ENCODE results near the gene DYTN. TPM values are rescaled to one million over a fixed set of nuclear protein-coding genes. Genes with fewer than 3 reads are reported as not detected.

DYTN gene
- polyA plus RNA-seq, 1 donor from 2014 or later: not detected

GRCh38 chr2:206611736-206612135, 106.5 kb downstream of the DYTN start:
- H4K20me1 ChIP-seq (ENCODE audit: insufficient read depth): no peaks in the 10 kb centered on the region
- no peaks in the 10 kb centered on the region for H3K36me3 ChIP-seq (ENCODE audit: insufficient read depth, low read length)
- H3K79me2 ChIP-seq (replicated peaks; ENCODE audit: insufficient read depth, low read length): no peaks in the 10 kb centered on the region
- H3K9me3 ChIP-seq (ENCODE audit: low read length): no peaks in the 10 kb centered on the region
- H3F3A ChIP-seq (ENCODE audit: insufficient read depth, low read length, poor library complexity, severe bottlenecking): no peaks in the 10 kb centered on the region
- H3K4me2 ChIP-seq (ENCODE audit: low read length): no peak overlapping the region
- no peak overlapping the region for H3K9ac ChIP-seq (ENCODE audit: low read length)
- H3K27ac ChIP-seq (ENCODE audit: low read length): no peak overlapping the region
- H3K9me2 ChIP-seq (ENCODE audit: insufficient read depth, low read length): no peaks in the 10 kb centered on the region
- H3K4me3 ChIP-seq (ENCODE audit: low read length): no peak overlapping the region
- no peaks in the 10 kb centered on the region for H3K27me3 ChIP-seq (ENCODE audit: insufficient read depth, low read depth, low read length)
- H2AFZ ChIP-seq (ENCODE audit: low read depth, low read length): no peak overlapping the region
- TF ChIP-seq MXI1 (conservative IDR thresholded peaks at IDR 0.05; ENCODE audit: poor library complexity, severe bottlenecking) (no peak), RAD21 (conservative IDR thresholded peaks at IDR 0.05) (no peak), REST (IDR thresholded peaks at IDR 0.05; ENCODE audit: borderline replicate concordance) (no peak), EZH2 (IDR thresholded peaks at IDR 0.05; ENCODE audit: borderline replicate concordance, insufficient read depth, low read length, poor library complexity, severe bottlenecking) (no peak), SMC3 (conservative IDR thresholded peaks at IDR 0.05; ENCODE audit: poor library complexity) (no peak), EP300 (conservative IDR thresholded peaks at IDR 0.05; ENCODE audit: poor library complexity, severe bottlenecking) (no peak), CTCF (IDR thresholded peaks at IDR 0.05; ENCODE audit: poor library complexity, severe bottlenecking) (no peak), TAF1 (IDR thresholded peaks at IDR 0.05; ENCODE audit: low read depth) (no peak), POLR2AphosphoS5 (IDR thresholded peaks at IDR 0.05) (no peak)

- no peaks in the 10 kb centered on the region for H3K9me2 ChIP-seq (ENCODE audit: insufficient read depth, low read length)
- no peaks in the 10 kb centered on the region for H4K20me1 ChIP-seq (ENCODE audit: insufficient read depth)
- no peak overlapping the region for H3K4me3 ChIP-seq (ENCODE audit: low read length)
- H3K9ac ChIP-seq (ENCODE audit: low read length): no peak overlapping the region
- H3K36me3 ChIP-seq (ENCODE audit: insufficient read depth, low read length): no peaks in the 10 kb centered on the region
- no peak overlapping the region for H2AFZ ChIP-seq (ENCODE audit: low read depth, low read length)
- no peak overlapping the region for H3K27ac ChIP-seq (ENCODE audit: low read length)
- no peaks in the 10 kb centered on the region for H3K9me3 ChIP-seq (ENCODE audit: low read length)
- no peak for TF ChIP-seq MXI1 (conservative IDR thresholded peaks at IDR 0.05; ENCODE audit: poor library complexity, severe bottlenecking)
- TF ChIP-seq EP300 (conservative IDR thresholded peaks at IDR 0.05; ENCODE audit: poor library complexity, severe bottlenecking): no peak
- no peak for TF ChIP-seq REST (IDR thresholded peaks at IDR 0.05; ENCODE audit: borderline replicate concordance)
- no peak for TF ChIP-seq TAF1 (IDR thresholded peaks at IDR 0.05; ENCODE audit: low read depth)
- no peak for TF ChIP-seq SMC3 (conservative IDR thresholded peaks at IDR 0.05; ENCODE audit: poor library complexity)
- no peak for TF ChIP-seq EZH2 (IDR thresholded peaks at IDR 0.05; ENCODE audit: borderline replicate concordance, insufficient read depth, low read length, poor library complexity, severe bottlenecking)
- no peak for TF ChIP-seq POLR2AphosphoS5 (IDR thresholded peaks at IDR 0.05)
- TF ChIP-seq CTCF (IDR thresholded peaks at IDR 0.05; ENCODE audit: poor library complexity, severe bottlenecking): no peak
- TF ChIP-seq RAD21 (conservative IDR thresholded peaks at IDR 0.05): no peak
- no peak overlapping the region for H3K4me2 ChIP-seq (ENCODE audit: low read length)
- H3K27me3 ChIP-seq (ENCODE audit: insufficient read depth, low read depth, low read length): no peaks in the 10 kb centered on the region
- no peaks in the 10 kb centered on the region for H3F3A ChIP-seq (ENCODE audit: insufficient read depth, low read length, poor library complexity, severe bottlenecking)
- no peaks in the 10 kb centered on the region for H3K79me2 ChIP-seq (replicated peaks; ENCODE audit: insufficient read depth, low read length)
Observed at GRCh38 chr2:206611191-206611590, 107.0 kb downstream of the DYTN start.
